MM.1S (cell line): ENCODE data around the gene EXOC5.
"Not testable (repeated sequence)": the region's sequence is repeated elsewhere in the genome, so short reads cannot be mapped to it uniquely, and the experiment has no call there.

Experiments used
- DNase-seq: peaks from one replicate; pipeline ENCODE4 v3.0.0-alpha.2; 2015
- H2AFZ ChIP-seq: fragments of 300-600 bp; sonication (generic); 2 replicates; pipeline ENCODE4 v1.6.0; 2016; ENCODE audit warnings: antibody characterized with exemption, low read length
- H3F3A ChIP-seq: fragments of 300-600 bp; sonication (generic); 2 replicates; pipeline ENCODE4 v1.6.1; 2016; ENCODE audit warnings: mild to moderate bottlenecking, antibody characterized with exemption, low read length, moderate library complexity, mixed read lengths; ENCODE audit not compliant: insufficient read depth
- H3K27ac ChIP-seq: fragments of 300-600 bp; sonication (generic); 2 replicates; pipeline ENCODE4 v1.5.1; 2016; ENCODE audit warnings: mild to moderate bottlenecking, low read length
- H3K27me3 ChIP-seq: fragments of 300-600 bp; sonication (generic); replicated peaks from 2 replicates; pipeline ENCODE4 v1.6.0; 2016; ENCODE audit warnings: low read length; ENCODE audit not compliant: insufficient read depth
- H3K36me3 ChIP-seq: fragments of 300-600 bp; sonication (generic); replicated peaks from 2 replicates; pipeline ENCODE4 v1.6.1; 2016; ENCODE audit warnings: mild to moderate bottlenecking, low read length, mixed read lengths; ENCODE audit not compliant: insufficient read depth
- H3K4me1 ChIP-seq: fragments of 300-600 bp; sonication (generic); 2 replicates; pipeline ENCODE4 v1.6.1; 2016; ENCODE audit warnings: low read length, mixed read lengths
- H3K4me2 ChIP-seq: fragments of 300-600 bp; sonication (generic); 2 replicates; pipeline ENCODE4 v1.6.0; 2016; ENCODE audit warnings: low read depth, low read length
- H3K4me3 ChIP-seq: fragments of 300-600 bp; sonication (generic); 2 replicates; pipeline ENCODE4 v1.5.1; 2016; ENCODE audit warnings: low read length, mixed read lengths
- H3K79me2 ChIP-seq: fragments of 300-600 bp; sonication (generic); 2 replicates; pipeline ENCODE4 v1.6.1; 2016; ENCODE audit warnings: mixed run types, low read length, mixed read lengths
- H3K9ac ChIP-seq: fragments of 300-600 bp; sonication (generic); 2 replicates; pipeline ENCODE4 v1.6.1; 2016; ENCODE audit warnings: low read length, mixed read lengths
- H3K9me2 ChIP-seq: fragments of 300-600 bp; sonication (generic); replicated peaks from 2 replicates; pipeline ENCODE4 v1.6.1; 2016; ENCODE audit warnings: mild to moderate bottlenecking, low read length, mixed read lengths; ENCODE audit not compliant: insufficient read depth
- H3K9me3 ChIP-seq: fragments of 300-600 bp; sonication (generic); replicated peaks from 2 replicates; pipeline ENCODE4 v1.6.1; 2016; ENCODE audit warnings: mild to moderate bottlenecking, low read length, mixed read lengths; ENCODE audit not compliant: insufficient read depth
- H4K20me1 ChIP-seq: fragments of 300-600 bp; sonication (generic); 2 replicates; pipeline ENCODE4 v1.6.1; 2016; ENCODE audit warnings: mild to moderate bottlenecking, low read length, moderate library complexity, mixed read lengths; ENCODE audit not compliant: insufficient read depth
- CTCF ChIP-seq: fragments of 300-600 bp; sonication (generic); IDR thresholded peaks from 2 replicates; pipeline ENCODE4 v1.5.1; 2016; ENCODE audit warnings: antibody characterized with exemption, low read length, mixed read lengths
- EZH2 ChIP-seq: fragments of 300-600 bp; sonication (generic); optimal IDR thresholded peaks from 2 replicates; pipeline ENCODE3; 2017; ENCODE audit warnings: low read depth, mild to moderate bottlenecking, antibody characterized with exemption, low read length, mixed read lengths
- EZH2phosphoT487 ChIP-seq: fragments of 300-600 bp; sonication (generic); IDR thresholded peaks from 2 replicates; pipeline ENCODE4 v1.6.1; 2018; ENCODE audit warnings: antibody characterized with exemption, low read length

EXOC5 gene

GRCh38 chr14:57243320-57243719, 25.4 kb downstream of the EXOC5 start:
- Histone ChIP-seq H2AFZ (no peak overlapping the region), H3K27me3 (no peaks in the 10 kb centered on the region), H3K4me1 (no peaks in the 10 kb centered on the region), H3F3A (no peaks in the 10 kb centered on the region), H3K36me3 (no peaks in the 10 kb centered on the region), H4K20me1 (no peaks in the 10 kb centered on the region), H3K9me2 (no peaks in the 10 kb centered on the region), H3K9me3 (no peaks in the 10 kb centered on the region), H3K27ac (no peak overlapping the region), H3K4me3 (no peak overlapping the region), H3K4me2 (no peak overlapping the region), H3K9ac (no peak overlapping the region), H3K79me2 (no peaks in the 10 kb centered on the region)
- no peak for DNase-seq
- TF ChIP-seq EZH2phosphoT487 (no peak), CTCF (no peak), EZH2 (no peak)

- H3K36me3 ChIP-seq, H4K20me1 ChIP-seq, H3K4me3 ChIP-seq, H3K79me2 ChIP-seq, H3K27me3 ChIP-seq, H3K4me2 ChIP-seq, DNase-seq, H3K27ac ChIP-seq, H3K9me3 ChIP-seq, H3F3A ChIP-seq, H3K9ac ChIP-seq, H3K9me2 ChIP-seq, H3K4me1 ChIP-seq, H2AFZ ChIP-seq: not testable (repeated sequence)
Measured at GRCh38 chr14:57240115-57240514, 28.6 kb downstream of the EXOC5 start.

- H3K27ac ChIP-seq: no peak overlapping the region
- no peak for TF ChIP-seq EZH2
- TF ChIP-seq EZH2phosphoT487: no peak
- no peak for TF ChIP-seq CTCF
- no peaks in the 10 kb centered on the region for H3K27me3 ChIP-seq
- no peaks in the 10 kb centered on the region for H4K20me1 ChIP-seq
- H3K4me1 ChIP-seq: no peaks in the 10 kb centered on the region
- no peak overlapping the region for H3K4me3 ChIP-seq
- H3F3A ChIP-seq: no peaks in the 10 kb centered on the region
- H3K36me3 ChIP-seq: no peaks in the 10 kb centered on the region
- H3K9ac ChIP-seq: no peak overlapping the region
- H2AFZ ChIP-seq: no peak overlapping the region
- no peaks in the 10 kb centered on the region for H3K9me2 ChIP-seq
- no peak overlapping the region for H3K4me2 ChIP-seq
- no peaks in the 10 kb centered on the region for H3K79me2 ChIP-seq
- DNase-seq: no peak
- no peaks in the 10 kb centered on the region for H3K9me3 ChIP-seq
Measured at GRCh38 chr14:57232006-57232405, 36.7 kb downstream of the EXOC5 start.

GRCh38 chr14:57228320-57228719, 40.4 kb downstream of the EXOC5 start:
- H3K9ac ChIP-seq, H4K20me1 ChIP-seq, H3K36me3 ChIP-seq, H3K4me1 ChIP-seq, H3K9me2 ChIP-seq, H3K4me3 ChIP-seq, DNase-seq, H3K27ac ChIP-seq, H3K79me2 ChIP-seq, H3K4me2 ChIP-seq, H3K27me3 ChIP-seq, H3K9me3 ChIP-seq, H3F3A ChIP-seq, H2AFZ ChIP-seq: not testable (repeated sequence)
